ENCODE data around the gene KCNIP4. TPM values are rescaled to one million over a fixed set of nuclear protein-coding genes. Genes with fewer than 3 reads are reported as not detected.
A peak's percentile ranks its signal among the peaks of the same experiment; 100 is the strongest.

Gene KCNIP4
- total RNA-seq, 1 donor from 2014 or later, result 0.39 TPM

GRCh38 chr4:21385706-21386105 is 562.9 kb downstream of the KCNIP4 start:
- no peak overlapping the region for H3K4me2 ChIP-seq
- Mint-ChIP-seq H3K4me1 (no peaks in the 10 kb centered on the region), H3K4me3 (no peak overlapping the region), H3K27me3 (ENCODE audit: insufficient read depth, low read depth) (no peaks in the 10 kb centered on the region), H3K36me3 (no peaks in the 10 kb centered on the region), H3K9me3 (no peaks in the 10 kb centered on the region), H3K27ac (no peak overlapping the region)
- H3K79me2 ChIP-seq (ENCODE audit: low read depth), result no peaks in the 10 kb centered on the region
- no peak overlapping the region for H2AFZ ChIP-seq (replicated peaks)
- H3K4me1 ChIP-seq, result peaks cover 4% of the 10 kb centered on the region
- no peak overlapping the region for H3K9ac ChIP-seq
- H3K36me3 ChIP-seq, result no peaks in the 10 kb centered on the region
- no peak for DNase-seq (ENCODE audit: low spot score)
- no peaks in the 10 kb centered on the region for H3K9me3 ChIP-seq (ENCODE audit: low read depth)
- TF ChIP-seq EZH2 (IDR thresholded peaks at IDR 0.05), result no peak
- TF ChIP-seq EZH2phosphoT487 (IDR thresholded peaks at IDR 0.05), result no peak
- TF ChIP-seq, protein P1, sequence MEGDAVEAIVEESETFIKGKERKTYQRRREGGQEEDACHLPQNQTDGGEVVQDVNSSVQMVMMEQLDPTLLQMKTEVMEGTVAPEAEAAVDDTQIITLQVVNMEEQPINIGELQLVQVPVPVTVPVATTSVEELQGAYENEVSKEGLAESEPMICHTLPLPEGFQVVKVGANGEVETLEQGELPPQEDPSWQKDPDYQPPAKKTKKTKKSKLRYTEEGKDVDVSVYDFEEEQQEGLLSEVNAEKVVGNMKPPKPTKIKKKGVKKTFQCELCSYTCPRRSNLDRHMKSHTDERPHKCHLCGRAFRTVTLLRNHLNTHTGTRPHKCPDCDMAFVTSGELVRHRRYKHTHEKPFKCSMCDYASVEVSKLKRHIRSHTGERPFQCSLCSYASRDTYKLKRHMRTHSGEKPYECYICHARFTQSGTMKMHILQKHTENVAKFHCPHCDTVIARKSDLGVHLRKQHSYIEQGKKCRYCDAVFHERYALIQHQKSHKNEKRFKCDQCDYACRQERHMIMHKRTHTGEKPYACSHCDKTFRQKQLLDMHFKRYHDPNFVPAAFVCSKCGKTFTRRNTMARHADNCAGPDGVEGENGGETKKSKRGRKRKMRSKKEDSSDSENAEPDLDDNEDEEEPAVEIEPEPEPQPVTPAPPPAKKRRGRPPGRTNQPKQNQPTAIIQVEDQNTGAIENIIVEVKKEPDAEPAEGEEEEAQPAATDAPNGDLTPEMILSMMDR (IDR thresholded peaks at IDR 0.05), result no peak
- no peaks in the 10 kb centered on the region for H3K27me3 ChIP-seq
- no peak overlapping the region for H3K4me3 ChIP-seq
- no peak overlapping the region for H3K27ac ChIP-seq
- H4K20me1 ChIP-seq (ENCODE audit: low read depth), result no peaks in the 10 kb centered on the region
- no peaks in the 10 kb centered on the region for H3F3A ChIP-seq (ENCODE audit: low read depth)

DNA sequence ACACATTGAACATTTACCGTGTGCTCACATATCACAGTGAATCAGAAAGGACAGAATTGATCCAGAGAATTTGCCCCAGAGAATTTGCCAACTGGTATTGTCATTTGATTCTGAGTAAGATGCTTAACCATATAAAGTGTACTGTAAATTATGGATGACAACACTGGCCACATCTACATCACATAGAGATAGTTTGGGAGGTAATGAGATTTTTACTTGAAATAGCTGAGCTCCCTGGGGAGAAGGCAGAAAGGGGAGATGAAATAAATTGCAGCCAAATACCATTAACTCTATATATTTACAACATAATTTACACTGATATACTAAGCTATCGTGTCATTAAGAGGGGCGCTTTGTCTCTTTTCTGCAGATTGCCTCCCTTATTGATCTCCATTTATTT is 564.0 kb downstream of the KCNIP4 start:
- Histone ChIP-seq H2AFZ (replicated peaks) (no peak overlapping the region), H3K9ac (no peak overlapping the region), H3K79me2 (ENCODE audit: low read depth) (no peaks in the 10 kb centered on the region), H4K20me1 (ENCODE audit: low read depth) (no peaks in the 10 kb centered on the region), H3K27ac (no peak overlapping the region), H3F3A (ENCODE audit: low read depth) (no peaks in the 10 kb centered on the region), H3K27me3 (no peaks in the 10 kb centered on the region), H3K36me3 (no peaks in the 10 kb centered on the region), H3K4me1 (peaks cover 6% of the 10 kb centered on the region), H3K4me2 (no peak overlapping the region), H3K4me3 (no peak overlapping the region), H3K9me3 (ENCODE audit: low read depth) (no peaks in the 10 kb centered on the region)
- TF ChIP-seq, protein P1 (IDR thresholded peaks at IDR 0.05), result no peak
- TF ChIP-seq EZH2 (IDR thresholded peaks at IDR 0.05) (no peak), EZH2phosphoT487 (IDR thresholded peaks at IDR 0.05) (no peak)
- Mint-ChIP-seq H3K27me3 (ENCODE audit: insufficient read depth, low read depth) (peaks cover under 1% of the 10 kb centered on the region), H3K9me3 (no peaks in the 10 kb centered on the region), H3K27ac (no peak overlapping the region), H3K4me1 (no peaks in the 10 kb centered on the region), H3K4me3 (no peak overlapping the region), H3K36me3 (no peaks in the 10 kb centered on the region)
- DNase-seq (ENCODE audit: low spot score), result no peak

- Histone ChIP-seq H3K27me3 (no peaks in the 10 kb centered on the region), H3K4me3 (no peak overlapping the region), H2AFZ (replicated peaks) (no peak overlapping the region), H4K20me1 (ENCODE audit: low read depth) (no peaks in the 10 kb centered on the region), H3F3A (ENCODE audit: low read depth) (no peaks in the 10 kb centered on the region), H3K4me1 (peaks cover 6% of the 10 kb centered on the region), H3K9ac (no peak overlapping the region), H3K36me3 (no peaks in the 10 kb centered on the region), H3K9me3 (ENCODE audit: low read depth) (no peaks in the 10 kb centered on the region), H3K79me2 (ENCODE audit: low read depth) (no peaks in the 10 kb centered on the region), H3K27ac (no peak overlapping the region), H3K4me2 (no peak overlapping the region)
- DNase-seq (ENCODE audit: low spot score), result peak; percentile 2
- Mint-ChIP-seq H3K27me3 (ENCODE audit: insufficient read depth, low read depth) (peaks cover 2% of the 10 kb centered on the region), H3K4me1 (no peaks in the 10 kb centered on the region), H3K4me3 (no peak overlapping the region), H3K36me3 (no peaks in the 10 kb centered on the region), H3K27ac (no peak overlapping the region), H3K9me3 (no peaks in the 10 kb centered on the region)
- no peak for TF ChIP-seq EZH2 (IDR thresholded peaks at IDR 0.05)
- TF ChIP-seq EZH2phosphoT487 (IDR thresholded peaks at IDR 0.05), result no peak
- TF ChIP-seq, protein P1 (IDR thresholded peaks at IDR 0.05), result no peak
Observed at GRCh38 chr4:21380861-21381260, 567.7 kb downstream of the KCNIP4 start.
